HepG2 (cell line): ENCODE data around the gene ACAT2. TPM values are rescaled to one million over a fixed set of nuclear protein-coding genes. Genes with fewer than 3 reads are reported as not detected.

Source experiments
- AGO2 ChIP-seq: fragments of 200-400 bp; formaldehyde crosslinking; optimal IDR thresholded peaks from 2 replicates; pipeline ENCODE3; 2017; ENCODE audit warnings: mild to moderate bottlenecking, low read depth, low read length, moderate library complexity
- GTF2F1 ChIP-seq: fragments of 150-350 bp; IDR thresholded peaks from 2 replicates; pipeline ENCODE4 v1.6.1; 2014; ENCODE audit warnings: low read length
- HNRNPUL1 ChIP-seq: fragments of 200-400 bp; formaldehyde crosslinking; IDR thresholded peaks from 2 replicates; pipeline ENCODE4 v1.6.1; 2017; ENCODE audit warnings: low read depth, mild to moderate bottlenecking, low read length, moderate library complexity
- JUNB ChIP-seq: sonication (generic); formaldehyde crosslinking; IDR thresholded peaks from 2 replicates; pipeline ENCODE4 v1.8.0; 2022; ENCODE audit warnings: missing genetic modification reagents, mild to moderate bottlenecking, borderline replicate concordance
- MBD4 ChIP-seq: IDR thresholded peaks from 2 replicates; pipeline ENCODE4 v1.6.1; 2012; ENCODE audit warnings: low read length, inconsistent platforms, borderline replicate concordance
- MTA1 ChIP-seq: sonication (generic); formaldehyde crosslinking; IDR thresholded peaks from 2 replicates; pipeline ENCODE4 v1.4.0; 2020; ENCODE audit warnings: missing genetic modification reagents, mild to moderate bottlenecking, borderline replicate concordance
- PHF20 ChIP-seq: sonication (generic); formaldehyde crosslinking; IDR thresholded peaks from 2 replicates; pipeline ENCODE4 v1.5.0; 2020; ENCODE audit warnings: mild to moderate bottlenecking, missing genetic modification reagents
- RFX5 ChIP-seq: IDR thresholded peaks from 2 replicates; pipeline ENCODE4 v1.6.1; 2011; ENCODE audit warnings: low read depth, low read length, improper control_type of control experiment
- RFXANK ChIP-seq: IDR thresholded peaks from 2 replicates; pipeline ENCODE4 v1.6.1; 2016
- SIN3B ChIP-seq: fragments of 150-350 bp; IDR thresholded peaks from 2 replicates; pipeline ENCODE4 v1.6.1; 2014; ENCODE audit warnings: low read length
- SSRP1 ChIP-seq: IDR thresholded peaks from 2 replicates; pipeline ENCODE4 v1.6.1; 2016; ENCODE audit warnings: control low read depth
- TP53 ChIP-seq: sonication (generic); formaldehyde crosslinking; conservative IDR thresholded peaks from 2 replicates; pipeline ENCODE4 v1.4.0; 2020; ENCODE audit warnings: missing genetic modification reagents
- ZBTB4 ChIP-seq: sonication (generic); formaldehyde crosslinking; IDR thresholded peaks from 2 replicates; pipeline ENCODE4 v1.4.0; 2020; ENCODE audit warnings: missing genetic modification reagents, mild to moderate bottlenecking, borderline replicate concordance
- ZFP37 ChIP-seq: sonication (generic); formaldehyde crosslinking; IDR thresholded peaks from 2 replicates; pipeline ENCODE4 v1.4.0; 2020; ENCODE audit warnings: missing genetic modification reagents, borderline replicate concordance
- ZNF280B ChIP-seq: sonication (generic); formaldehyde crosslinking; IDR thresholded peaks from 2 replicates; pipeline ENCODE4 v1.5.0; 2020; ENCODE audit warnings: missing genetic modification reagents, mild to moderate bottlenecking, borderline replicate concordance
- ZNF317 ChIP-seq: sonication (generic); formaldehyde crosslinking; IDR thresholded peaks from 2 replicates; pipeline ENCODE4 v1.5.0; 2020; ENCODE audit warnings: mild to moderate bottlenecking, missing genetic modification reagents
- ZNF333 ChIP-seq: sonication (generic); formaldehyde crosslinking; IDR thresholded peaks from 2 replicates; pipeline ENCODE4 v1.4.0; 2020; ENCODE audit warnings: mild to moderate bottlenecking, missing genetic modification reagents, borderline replicate concordance
- ZNF615 ChIP-seq: sonication (generic); formaldehyde crosslinking; IDR thresholded peaks from 2 replicates; pipeline ENCODE4 v1.5.0; 2020; ENCODE audit warnings: mild to moderate bottlenecking, missing genetic modification reagents, borderline replicate concordance
- ZNF761 ChIP-seq: sonication (generic); formaldehyde crosslinking; conservative IDR thresholded peaks from 2 replicates; pipeline ENCODE4 v1.4.0; 2020; ENCODE audit warnings: mild to moderate bottlenecking, missing genetic modification reagents
- ZSCAN12 ChIP-seq: sonication (generic); formaldehyde crosslinking; IDR thresholded peaks from 2 replicates; pipeline ENCODE4 v1.9.0; 2021; ENCODE audit warnings: mild to moderate bottlenecking, missing genetic modification reagents
- polyA plus RNA-seq, 8 experiments: library from polyadenylated mRNA; depleted of rRNA in 3 of 8; stranded (reverse) in 7 of 8; unstranded in 1 of 8; fragments of >200 nt; fragmentation: Illumina TruSeq in 4 of 8; extraction: Trizol in 4 of 8; gene quantifications; 2 replicates each; pipeline versions ENCODE4 v1.2.1 to v1.2.3, GENCODE V29; 2011 to 2016; ENCODE audit warnings: low read depth in 4 of 8, missing spikeins in 1 of 8, mixed read lengths in 1 of 8; ENCODE audit not compliant: insufficient read depth in 1 of 8
- total RNA-seq, 5 experiments: library from RNA; depleted of rRNA; stranded (reverse); fragments of >200 nt; fragmentation: Illumina TruSeq; extraction: Trizol; gene quantifications; 2 replicates each; pipeline ENCODE4 v1.2.3, GENCODE V29; 2016; ENCODE audit warnings: low read depth in 1 of 5
- TF ChIP-seq, protein P1 (sequence below): sonication (generic); formaldehyde crosslinking; IDR thresholded peaks from 2 replicates; pipeline ENCODE4 v1.4.0; 2020; ENCODE audit warnings: missing genetic modification reagents, borderline replicate concordance

The ACAT2 gene
- total and polyA plus RNA-seq, 2 of the 13 experiments (the other 11 are each of a cell fraction or from before 2014, with no cell fraction given): 121 to 534 TPM

GRCh38 chr6:159789377-159790148 lies 27.7 kb downstream of the ACAT2 start, which contains the start of gene TCP1 (continued):
- peak; percentile 66 for TF ChIP-seq ZNF317 (CRISPR knock-in tag)
- peak; percentile 51 for TF ChIP-seq JUNB
- peak; percentile 61; the same call in 1 of the 2 replicates for TF ChIP-seq MTA1 (CRISPR knock-in tag)
- peak; percentile 85 for TF ChIP-seq ZNF333 (CRISPR knock-in tag)
- no peak for TF ChIP-seq MBD4
- peak; percentile 33; the same call in 1 of the 2 replicates for TF ChIP-seq ZFP37 (CRISPR knock-in tag)
- TF ChIP-seq PHF20 (CRISPR knock-in tag): peak; percentile 85
- TF ChIP-seq ZNF615 (CRISPR knock-in tag): peak; percentile 93
- peak; percentile 50; the same call in 1 of the 2 replicates for TF ChIP-seq RFX5
- TF ChIP-seq TP53 (CRISPR knock-in tag): no peak
- TF ChIP-seq ZNF761 (CRISPR knock-in tag): 0 out of 2 replicates have a peak, but pooled peaks have one; percentile 64
- TF ChIP-seq, protein P1, sequence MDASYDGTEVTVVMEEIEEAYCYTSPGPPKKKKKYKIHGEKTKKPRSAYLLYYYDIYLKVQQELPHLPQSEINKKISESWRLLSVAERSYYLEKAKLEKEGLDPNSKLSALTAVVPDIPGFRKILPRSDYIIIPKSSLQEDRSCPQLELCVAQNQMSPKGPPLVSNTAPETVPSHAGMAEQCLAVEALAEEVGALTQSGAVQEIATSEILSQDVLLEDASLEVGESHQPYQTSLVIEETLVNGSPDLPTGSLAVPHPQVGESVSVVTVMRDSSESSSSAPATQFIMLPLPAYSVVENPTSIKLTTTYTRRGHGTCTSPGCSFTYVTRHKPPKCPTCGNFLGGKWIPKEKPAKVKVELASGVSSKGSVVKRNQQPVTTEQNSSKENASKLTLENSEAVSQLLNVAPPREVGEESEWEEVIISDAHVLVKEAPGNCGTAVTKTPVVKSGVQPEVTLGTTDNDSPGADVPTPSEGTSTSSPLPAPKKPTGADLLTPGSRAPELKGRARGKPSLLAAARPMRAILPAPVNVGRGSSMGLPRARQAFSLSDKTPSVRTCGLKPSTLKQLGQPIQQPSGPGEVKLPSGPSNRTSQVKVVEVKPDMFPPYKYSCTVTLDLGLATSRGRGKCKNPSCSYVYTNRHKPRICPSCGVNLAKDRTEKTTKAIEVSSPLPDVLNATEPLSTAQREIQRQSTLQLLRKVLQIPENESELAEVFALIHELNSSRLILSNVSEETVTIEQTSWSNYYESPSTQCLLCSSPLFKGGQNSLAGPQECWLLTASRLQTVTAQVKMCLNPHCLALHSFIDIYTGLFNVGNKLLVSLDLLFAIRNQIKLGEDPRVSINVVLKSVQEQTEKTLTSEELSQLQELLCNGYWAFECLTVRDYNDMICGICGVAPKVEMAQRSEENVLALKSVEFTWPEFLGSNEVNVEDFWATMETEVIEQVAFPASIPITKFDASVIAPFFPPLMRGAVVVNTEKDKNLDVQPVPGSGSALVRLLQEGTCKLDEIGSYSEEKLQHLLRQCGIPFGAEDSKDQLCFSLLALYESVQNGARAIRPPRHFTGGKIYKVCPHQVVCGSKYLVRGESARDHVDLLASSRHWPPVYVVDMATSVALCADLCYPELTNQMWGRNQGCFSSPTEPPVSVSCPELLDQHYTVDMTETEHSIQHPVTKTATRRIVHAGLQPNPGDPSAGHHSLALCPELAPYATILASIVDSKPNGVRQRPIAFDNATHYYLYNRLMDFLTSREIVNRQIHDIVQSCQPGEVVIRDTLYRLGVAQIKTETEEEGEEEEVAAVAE: peak; percentile 92
- TF ChIP-seq ZNF280B: peak; percentile 1; the same call in 1 of the 2 replicates
- peak; percentile 86 for TF ChIP-seq GTF2F1
- TF ChIP-seq SSRP1 (CRISPR knock-in tag): no peak; the same call in 1 of the 2 replicates
- TF ChIP-seq ZSCAN12 (CRISPR knock-in tag): peak; percentile 79; the same call in 1 of the 2 replicates
- TF ChIP-seq ZBTB4: no peak
- TF ChIP-seq AGO2: peak; percentile 95
- TF ChIP-seq RFXANK: no peak
- TF ChIP-seq HNRNPUL1: no peak; the same call in 1 of the 2 replicates
- TF ChIP-seq SIN3B: peak; percentile 75; the same call in 1 of the 2 replicates
